Spinal cord (tissue), 10 donors: ENCODE data around the gene ATP8B3. TPM values are rescaled to one million over a fixed set of nuclear protein-coding genes. Genes with fewer than 3 reads are reported as not detected.

ENCODE experiments used
- DNase-seq, 6 donors: peaks; one replicate each; pipeline versions ENCODE4 v3.0.0 to v3.0.0-alpha.2; 2013 to 2015; ENCODE audit warnings: low spot score in 6 of 6, low read depth in 4 of 6
- H3K27ac ChIP-seq: one replicate; pipeline ENCODE4 v1.5.1; 2013; ENCODE audit warnings: low read depth, low read length, control low read depth
- H3K27me3 ChIP-seq: one replicate; pipeline ENCODE4 v1.6.1; 2013; ENCODE audit warnings: low read length; ENCODE audit not compliant: control insufficient read depth, insufficient read depth
- H3K36me3 ChIP-seq: one replicate; pipeline ENCODE4 v1.6.1; 2013; ENCODE audit warnings: low read length; ENCODE audit not compliant: control insufficient read depth, insufficient read depth
- H3K4me1 ChIP-seq: one replicate; pipeline ENCODE4 v1.6.1; 2013; ENCODE audit warnings: low read length; ENCODE audit not compliant: control insufficient read depth, insufficient read depth
- H3K4me3 ChIP-seq: one replicate; pipeline ENCODE4 v1.5.1; 2013; ENCODE audit warnings: low read depth, low read length, control low read depth
- H3K9me3 ChIP-seq: one replicate; pipeline ENCODE4 v1.6.1; 2013; ENCODE audit warnings: low read length; ENCODE audit not compliant: control insufficient read depth, insufficient read depth
- WGBS: methylation state at CpG from one replicate; pipeline ENCODE4 v1.1.5; 2013; ENCODE audit warnings: missing lambda C conversion rate; ENCODE audit not compliant: insufficient coverage; 5-methylcytosine and 5-hydroxymethylcytosine counted together
- polyA plus RNA-seq, 2 donors: library from polyadenylated mRNA; unstranded; fragments of 120-200 nt; gene quantifications; one replicate each; pipeline ENCODE4 v1.2.1, GENCODE V29; 2013; ENCODE audit not compliant: insufficient read length in 2 of 2
- total RNA-seq, 2 donors: library from RNA; depleted of rRNA in 1 of 2; stranded (reverse); fragments of 120-200 nt in 1 of 2; fragments of >200 nt in 1 of 2; gene quantifications; one replicate each; pipeline versions ENCODE4 v1.2.3 to v1.2.4, GENCODE V29; 2013 to 2014
- donor health status: healthy.

ATP8B3 gene
- total and polyA plus RNA-seq, 4 donors = 1.0 to 2.1 (median 1.4) TPM

GRCh38 chr19:1856698-1857603, 44.9 kb upstream of the ATP8B3 start:
- DNase-seq = peak in 2 of 6 donors; percentile 58 to 74
- Histone ChIP-seq H3K9me3 (no peaks in the 10 kb centered on the region), H3K4me3 (peak overlapping the region; percentile 45), H3K36me3 (peaks cover 25% of the 10 kb centered on the region), H3K4me1 (peaks cover 91% of the 10 kb centered on the region), H3K27ac (peak overlapping the region; percentile 89), H3K27me3 (no peaks in the 10 kb centered on the region)
- 4% methylated on average over 68 of the region's 73 CpGs for WGBS

DNA sequence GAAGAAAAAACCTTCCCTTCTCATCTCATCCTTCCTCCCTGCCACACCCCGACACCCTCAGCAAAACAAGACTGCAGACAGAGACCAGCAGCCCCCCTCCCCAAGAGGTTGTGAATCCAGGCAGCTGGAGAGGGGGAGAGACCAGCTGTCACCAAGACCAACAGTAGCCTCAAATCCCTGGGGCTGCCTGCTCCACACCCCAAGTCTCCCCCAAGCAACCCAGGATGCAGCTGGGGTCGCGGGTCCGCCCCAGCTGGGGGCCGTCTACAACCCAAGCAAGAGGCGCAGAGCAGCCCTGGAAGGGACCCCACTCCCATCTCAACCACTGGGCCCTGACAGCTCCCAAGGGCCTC, 44.2 kb upstream of the ATP8B3 start:
- WGBS = 37% methylated on average over 5 of the region's 6 CpGs
- no peaks in the 10 kb centered on the region for H3K9me3 ChIP-seq
- H3K4me1 ChIP-seq = peaks cover 90% of the 10 kb centered on the region
- DNase-seq = peak in 2 of 6 donors; percentile 21 to 44
- H3K27me3 ChIP-seq = no peaks in the 10 kb centered on the region
- peaks cover 27% of the 10 kb centered on the region for H3K36me3 ChIP-seq
- H3K4me3 ChIP-seq = peak overlapping the region; percentile 45
- peak overlapping the region; percentile 89 for H3K27ac ChIP-seq

- WGBS = 71% methylated on average over 13 of the region's 13 CpGs
- Histone ChIP-seq H3K4me3 (peak overlapping the region; percentile 45), H3K36me3 (peaks cover 28% of the 10 kb centered on the region), H3K27ac (peak overlapping the region; percentile 89), H3K27me3 (no peaks in the 10 kb centered on the region), H3K4me1 (peaks cover 90% of the 10 kb centered on the region), H3K9me3 (no peaks in the 10 kb centered on the region)
- DNase-seq = peak in 1 of 6 donors; percentile 15
Observed at GRCh38 chr19:1855828-1856255, 43.8 kb upstream of the ATP8B3 start.

DNA sequence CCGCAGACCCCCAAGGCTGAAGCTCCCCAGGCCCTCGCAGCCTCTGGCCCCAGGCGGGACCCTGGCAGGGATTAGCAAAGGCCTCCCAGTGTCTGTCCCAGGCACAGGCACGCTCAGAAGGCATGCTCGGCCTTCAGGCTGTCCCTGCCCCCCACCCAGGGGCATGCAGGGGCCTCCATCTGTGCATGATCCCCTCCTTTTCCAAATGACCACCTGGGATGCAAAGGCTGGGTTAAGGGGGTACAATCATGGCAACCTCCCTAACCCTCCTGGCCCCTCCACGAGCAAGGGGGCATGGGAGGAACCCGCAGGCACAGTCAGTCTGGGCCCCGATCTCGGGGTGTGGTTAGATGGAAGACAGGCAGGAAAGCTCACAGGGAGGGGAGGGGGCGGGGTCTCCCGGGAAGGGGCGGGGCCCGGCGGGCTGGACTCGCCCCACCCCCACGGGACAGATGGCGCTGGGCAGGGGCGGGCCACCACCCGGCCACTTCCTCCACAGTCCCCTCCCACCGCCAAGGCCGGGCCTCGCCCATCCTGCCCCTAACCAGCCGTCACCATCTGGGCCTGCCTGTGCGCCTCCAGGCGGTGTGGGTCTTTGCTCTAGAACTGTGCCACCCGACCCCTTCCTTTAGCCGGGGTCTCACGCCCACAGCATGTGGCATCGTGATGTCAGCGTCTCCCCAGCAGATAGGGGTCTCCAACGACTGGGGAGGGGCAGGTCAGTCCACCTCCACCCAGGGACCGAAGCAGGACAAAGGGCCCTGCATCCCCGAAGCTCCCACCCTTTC, 43.2 kb upstream of the ATP8B3 start:
- H3K36me3 ChIP-seq = peaks cover 31% of the 10 kb centered on the region
- peak overlapping the region; percentile 89 for H3K27ac ChIP-seq
- H3K4me3 ChIP-seq = peak overlapping the region; percentile 45
- H3K27me3 ChIP-seq = no peaks in the 10 kb centered on the region
- DNase-seq = peak in 2 of 6 donors; percentile 35 to 78
- no peaks in the 10 kb centered on the region for H3K9me3 ChIP-seq
- 23% methylated on average over 30 of the region's 33 CpGs for WGBS
- H3K4me1 ChIP-seq = peaks cover 86% of the 10 kb centered on the region

- Histone ChIP-seq H3K4me1 (peaks cover 80% of the 10 kb centered on the region), H3K4me3 (no peak overlapping the region), H3K9me3 (no peaks in the 10 kb centered on the region), H3K36me3 (peaks cover 31% of the 10 kb centered on the region), H3K27me3 (no peaks in the 10 kb centered on the region), H3K27ac (peak overlapping the region; percentile 82)
- DNase-seq = peak in 1 of 6 donors; percentile 14
- 72% methylated on average over 33 of the region's 37 CpGs for WGBS
Observed at GRCh38 chr19:1854542-1855039, 42.5 kb upstream of the ATP8B3 start.

DNA sequence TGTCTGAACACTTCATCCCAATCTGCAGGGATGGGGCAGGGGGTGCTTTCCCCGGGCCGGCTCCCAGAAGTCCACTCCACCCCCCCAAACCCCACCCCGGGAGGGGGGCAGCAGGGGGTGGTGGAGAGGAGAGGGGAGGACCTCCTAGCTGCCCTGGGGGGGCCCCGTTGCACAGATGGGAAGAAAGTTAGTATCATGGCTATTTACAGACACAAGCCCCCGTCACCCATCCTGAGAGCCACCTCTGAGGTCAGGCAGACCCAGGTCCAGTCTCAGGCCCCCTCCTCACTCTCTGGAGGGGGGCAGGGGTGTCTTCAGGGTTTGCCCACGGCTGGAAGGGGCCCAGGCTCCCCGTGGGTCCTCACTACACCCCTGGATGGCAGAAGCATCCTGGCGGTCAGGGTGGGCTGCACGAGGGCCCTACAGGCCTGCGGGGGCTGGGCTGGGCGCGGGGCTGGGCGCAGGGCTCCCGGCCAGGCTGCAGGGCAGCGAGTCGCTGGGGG, 42.0 kb upstream of the ATP8B3 start:
- Histone ChIP-seq H3K4me1 (peaks cover 74% of the 10 kb centered on the region), H3K9me3 (no peaks in the 10 kb centered on the region), H3K4me3 (no peak overlapping the region), H3K27ac (no peak overlapping the region), H3K36me3 (peaks cover 31% of the 10 kb centered on the region), H3K27me3 (no peaks in the 10 kb centered on the region)
- no peak for DNase-seq
- 75% methylated on average over 12 of the region's 16 CpGs for WGBS

DNA sequence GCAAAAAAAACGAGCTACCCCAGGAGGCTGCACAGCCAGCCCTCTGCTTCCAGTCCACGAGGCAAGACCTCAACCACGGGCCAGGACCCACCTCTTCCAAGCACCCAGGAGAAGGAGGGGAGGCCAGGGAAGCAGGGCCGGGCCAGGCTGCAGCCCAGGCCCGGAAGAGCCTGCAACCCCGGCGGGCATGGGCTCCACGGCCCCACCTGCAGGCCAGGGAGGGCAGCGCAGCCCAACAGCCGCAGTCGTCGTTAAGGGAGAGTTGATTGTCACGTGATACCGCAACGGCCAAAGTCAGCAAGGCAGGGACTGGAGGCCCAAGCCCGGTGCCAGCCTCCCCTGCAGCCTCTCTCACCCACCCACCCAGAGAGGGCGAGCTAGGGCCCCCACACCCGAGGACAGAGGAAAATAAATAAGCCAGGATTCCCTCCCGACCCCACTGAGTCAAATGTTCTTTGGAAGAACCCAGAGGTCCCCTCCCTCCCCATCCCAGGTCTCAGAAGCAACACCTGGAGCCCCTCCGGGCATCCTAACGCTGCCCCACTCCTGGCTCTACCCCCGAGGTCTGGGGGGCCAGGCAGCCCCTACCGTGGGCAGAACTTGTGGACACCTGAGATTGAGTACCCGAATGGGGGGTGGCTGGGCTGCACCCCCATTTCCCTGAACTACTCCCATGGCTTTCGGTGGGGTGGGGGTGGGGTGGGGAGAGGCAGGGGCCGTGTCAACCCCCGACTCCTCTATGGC, 41.4 kb upstream of the ATP8B3 start:
- Histone ChIP-seq H3K36me3 (peaks cover 31% of the 10 kb centered on the region), H3K4me3 (no peak overlapping the region), H3K27ac (no peak overlapping the region), H3K27me3 (no peaks in the 10 kb centered on the region), H3K9me3 (no peaks in the 10 kb centered on the region), H3K4me1 (peaks cover 68% of the 10 kb centered on the region)
- 30% methylated on average over 23 of the region's 27 CpGs for WGBS
- peak in 1 of 6 donors; percentile 58 for DNase-seq

DNA sequence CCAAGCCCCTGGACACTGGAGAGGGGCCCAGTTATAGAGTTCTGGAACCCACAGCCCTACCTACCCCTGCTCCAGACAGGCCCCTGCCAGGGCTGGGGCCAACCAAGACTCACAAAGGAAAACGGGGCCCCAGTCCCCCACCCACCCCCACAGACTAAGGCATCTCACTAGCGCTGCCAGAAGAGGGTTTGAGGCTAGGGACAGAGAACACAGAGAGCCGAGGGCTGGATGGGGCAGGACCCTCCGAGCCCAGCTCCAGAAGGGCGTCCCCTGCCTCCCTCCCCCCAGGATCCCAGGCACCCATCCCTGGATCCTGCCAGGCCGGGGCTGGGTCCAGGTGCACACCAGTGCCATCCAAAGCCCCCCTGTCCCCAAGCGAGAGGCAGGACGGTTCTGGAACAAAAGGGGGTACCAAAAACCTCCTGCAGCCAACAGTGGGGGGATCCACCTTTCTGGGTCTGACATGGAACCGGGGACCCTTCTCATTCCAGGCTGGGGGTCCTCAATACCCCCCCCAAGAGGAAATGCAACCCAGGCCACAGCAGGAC, 40.6 kb upstream of the ATP8B3 start:
- DNase-seq = no peak
- Histone ChIP-seq H3K27me3 (no peaks in the 10 kb centered on the region), H3K4me3 (no peak overlapping the region), H3K4me1 (peaks cover 63% of the 10 kb centered on the region), H3K36me3 (peaks cover 31% of the 10 kb centered on the region), H3K27ac (peak overlapping the region; percentile 67), H3K9me3 (no peaks in the 10 kb centered on the region)
- WGBS = 67% methylated on average over 6 of the region's 9 CpGs
